ENCODE measurements around the gene PRKAG3.
"Not testable (repeated sequence)": the region's sequence is repeated elsewhere in the genome, so short reads cannot be mapped to it uniquely, and the experiment has no call there.

The PRKAG3 gene

GRCh38 chr2:218785103-218785502 is 46.5 kb downstream of the PRKAG3 start:
- no peak for DNase-seq (ENCODE audit: low read depth in 2 of 2, low spot score in 1 of 2)

DNA sequence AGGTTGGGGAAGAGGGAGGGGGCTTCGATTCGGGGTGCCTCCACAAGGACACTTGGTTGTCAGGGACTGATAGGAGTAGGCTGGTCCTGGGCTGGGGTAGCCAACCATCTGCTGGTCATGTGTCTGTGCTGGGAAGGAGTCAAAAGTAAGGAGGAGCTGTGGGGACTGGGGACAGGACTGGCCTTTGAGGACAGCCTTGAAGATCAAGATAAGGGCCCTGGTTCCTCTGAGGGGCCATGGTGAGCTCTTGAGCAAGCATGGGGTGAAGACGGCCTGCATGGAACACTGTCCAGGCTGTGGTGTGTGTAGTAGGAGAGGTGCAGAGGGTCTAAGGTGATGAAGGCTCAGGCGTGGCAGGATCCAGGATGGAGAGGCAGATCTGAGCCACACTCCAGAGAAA is 47.9 kb downstream of the PRKAG3 start:
- DNase-seq (ENCODE audit: low read depth in 2 of 2, low spot score in 1 of 2): no peak

DNA sequence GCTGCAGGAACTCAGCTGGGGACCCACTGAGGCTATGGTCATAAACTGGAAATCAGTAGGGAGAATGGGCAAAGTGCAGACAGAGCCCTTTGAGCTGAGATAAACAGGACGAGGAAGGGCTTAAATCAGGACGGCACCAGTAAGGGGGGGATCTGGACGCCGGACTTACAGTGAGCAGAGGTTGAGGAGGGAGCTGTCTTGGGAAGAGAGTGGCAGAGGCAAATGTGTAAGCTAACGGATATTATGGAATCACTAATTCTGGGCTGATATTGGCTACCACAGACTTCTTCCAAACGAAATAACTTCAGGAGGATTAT is 49.1 kb downstream of the PRKAG3 start:
- no peak for DNase-seq (ENCODE audit: low read depth in 2 of 2, low spot score in 1 of 2)

GRCh38 chr2:218781691-218782527 is 49.7 kb downstream of the PRKAG3 start, which contains the start of gene CYP27A1:
Gene CYP27A1, plus strand, starts transcription at chr2:218782147. Its CDS starts 36 bp downstream, at chr2:218782183.
- DNase-seq (ENCODE audit: low read depth in 2 of 2, low spot score in 1 of 2): no peak

DNA sequence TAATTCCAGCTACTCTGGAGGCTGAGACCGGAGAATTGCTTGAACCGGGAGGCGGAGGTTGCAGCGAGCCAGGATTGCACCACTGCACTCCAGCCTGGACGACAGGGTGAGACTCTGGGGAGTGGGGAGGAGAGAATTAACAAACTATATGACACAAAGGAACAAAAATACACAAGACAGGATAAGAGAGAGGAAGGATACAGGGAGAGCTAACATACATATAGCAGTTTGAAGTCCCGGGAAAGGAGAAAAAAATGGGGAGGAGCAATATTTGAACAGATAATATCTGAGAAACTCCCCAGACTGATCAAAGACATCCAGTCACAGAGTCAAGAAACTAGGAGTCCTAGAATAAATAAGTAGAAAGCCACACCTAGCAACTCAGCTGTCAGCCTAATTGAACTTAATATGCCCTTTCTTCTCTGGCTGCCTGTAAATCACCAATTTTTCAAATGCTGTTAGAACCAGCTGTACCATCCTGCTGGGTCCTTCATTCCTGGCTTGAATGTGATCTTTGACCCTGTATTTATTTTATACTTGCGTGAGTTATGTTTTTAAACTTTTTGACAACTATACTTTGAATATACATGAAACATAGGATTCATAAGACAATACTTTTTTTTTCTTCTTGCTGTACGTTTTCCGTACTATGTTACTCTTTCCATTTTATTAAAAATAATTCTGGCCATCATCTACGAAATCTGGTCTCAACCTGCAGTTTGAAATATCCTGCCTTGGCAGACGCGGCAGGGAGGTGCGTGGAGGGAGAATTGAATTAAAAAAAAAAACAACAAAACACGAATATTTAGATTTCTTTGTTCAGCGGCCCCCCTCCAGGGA is 50.5 kb downstream of the PRKAG3 start:
- DNase-seq (ENCODE audit: low read depth in 2 of 2, low spot score in 1 of 2): no peak

- no peak for DNase-seq (ENCODE audit: low read depth in 2 of 2, low spot score in 1 of 2)
Observed at GRCh38 chr2:218780046-218780445, 51.6 kb downstream of the PRKAG3 start.

DNA sequence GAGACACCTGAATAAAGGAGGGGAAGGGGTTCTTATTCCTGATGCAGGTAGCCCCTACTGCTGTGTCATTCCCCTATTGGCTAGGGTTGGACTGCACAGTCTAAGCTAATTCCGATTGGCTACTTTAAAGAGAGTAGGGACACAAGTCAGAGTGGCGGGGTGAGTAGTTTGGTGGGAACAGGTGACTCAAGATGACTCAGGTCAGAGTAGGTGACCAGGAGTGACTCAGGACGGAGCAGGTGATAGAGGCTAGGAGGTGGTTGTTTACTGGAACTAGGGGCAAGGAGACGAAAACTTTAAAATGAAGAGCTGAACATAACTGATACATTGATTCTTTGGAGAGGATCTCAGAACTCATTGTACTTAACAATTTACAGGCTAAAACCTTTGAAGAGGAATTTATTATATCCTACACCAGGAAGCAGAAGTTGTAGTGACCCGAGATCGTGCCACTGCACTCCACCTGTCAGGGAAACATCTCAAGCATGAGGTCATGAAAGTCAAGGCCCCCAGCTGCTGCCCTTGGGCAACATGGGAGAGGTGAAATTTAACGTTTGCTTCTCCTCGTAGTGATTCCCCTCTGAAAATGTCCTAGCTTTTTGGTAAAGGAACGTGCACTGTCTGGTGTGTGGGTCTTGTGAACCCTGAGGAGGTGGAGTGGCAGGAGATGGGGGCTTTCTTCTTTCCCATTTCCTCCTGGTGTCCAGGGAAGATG is 54.2 kb downstream of the PRKAG3 start:
- DNase-seq (ENCODE audit: low read depth in 2 of 2, low spot score in 1 of 2): no peak

GRCh38 chr2:218776488-218776887 is 55.1 kb downstream of the PRKAG3 start:
- no peak for DNase-seq (ENCODE audit: low read depth in 2 of 2, low spot score in 1 of 2)

- DNase-seq (ENCODE audit: low read depth in 2 of 2, low spot score in 1 of 2): no peak
Observed at GRCh38 chr2:218773881-218774280, 57.7 kb downstream of the PRKAG3 start.

- DNase-seq (ENCODE audit: low read depth in 2 of 2, low spot score in 1 of 2): not testable (repeated sequence)
Observed at GRCh38 chr2:218772759-218773158, 58.8 kb downstream of the PRKAG3 start.
